ENCODE data around the gene ERG28.
"Not testable (repeated sequence)": the region's sequence is repeated elsewhere in the genome, so short reads cannot be mapped to it uniquely, and the experiment has no call there.

The ERG28 gene

GRCh38 chr14:75614179-75614578 lies 46.5 kb downstream of the ERG28 start:
- FAIRE-seq (no peak), DNase-seq (ENCODE audit: insufficient read length) (no peak)
- TF ChIP-seq POLR2A (IDR thresholded peaks at IDR 0.05; ENCODE audit: low read depth, low read length) (no peak), TAF1 (IDR thresholded peaks at IDR 0.05; ENCODE audit: borderline replicate concordance, low read depth, low read length) (no peak), POLR2AphosphoS5 (IDR thresholded peaks at IDR 0.05; ENCODE audit: low read depth, low read length) (no peak)

DNA sequence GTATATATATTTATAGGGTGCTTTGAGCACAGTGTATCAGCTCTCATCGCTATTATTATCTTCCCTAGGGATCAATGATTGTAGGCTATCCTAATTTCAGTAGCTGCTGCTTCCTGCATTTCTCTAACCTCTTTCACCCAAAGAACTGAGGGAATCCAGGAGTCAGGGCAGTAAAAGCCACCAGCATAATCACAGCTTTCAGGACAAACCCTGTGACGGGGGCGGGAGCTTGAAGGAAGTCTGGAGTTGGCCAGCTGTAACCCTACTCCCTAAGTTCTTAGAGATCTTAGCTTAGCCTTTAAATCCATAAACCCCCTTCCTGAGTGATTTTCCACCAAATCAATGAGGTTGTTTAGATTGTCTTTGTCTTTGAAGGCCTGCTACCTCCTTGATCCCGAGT lies 48.5 kb downstream of the ERG28 start:
- no peak for FAIRE-seq

DNA sequence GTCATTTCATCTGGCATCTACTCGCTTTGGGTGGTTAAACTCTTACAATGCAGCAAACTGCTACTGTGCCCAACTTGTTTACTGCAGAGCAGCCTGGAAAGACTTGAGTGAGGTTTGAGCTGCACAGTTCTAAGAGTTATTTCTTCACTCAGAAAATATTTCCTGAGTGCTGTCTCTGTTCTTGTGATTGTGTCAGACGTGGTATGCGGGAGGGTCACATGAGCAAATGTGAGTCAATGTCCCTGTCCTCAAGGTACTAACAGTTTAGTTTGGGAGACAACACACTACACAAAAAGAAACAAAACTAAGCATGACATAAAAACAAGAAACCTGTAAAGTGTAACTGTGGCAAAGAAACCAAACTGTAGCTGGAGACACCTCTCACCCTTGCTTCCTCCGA lies 49.8 kb downstream of the ERG28 start:
- DNase-seq (ENCODE audit: insufficient read length) (no peak), FAIRE-seq (no peak)
- TF ChIP-seq POLR2AphosphoS5 (IDR thresholded peaks at IDR 0.05; ENCODE audit: low read depth, low read length) (no peak), POLR2A (IDR thresholded peaks at IDR 0.05; ENCODE audit: low read depth, low read length) (no peak), TAF1 (IDR thresholded peaks at IDR 0.05; ENCODE audit: borderline replicate concordance, low read depth, low read length) (no peak)

More for the DNA sequence above, 48.5 kb downstream of the ERG28 start:
- TF ChIP-seq TAF1 (IDR thresholded peaks at IDR 0.05; ENCODE audit: borderline replicate concordance, low read depth, low read length), result no peak
- TF ChIP-seq POLR2A (IDR thresholded peaks at IDR 0.05; ENCODE audit: low read depth, low read length), result no peak
- TF ChIP-seq POLR2AphosphoS5 (IDR thresholded peaks at IDR 0.05; ENCODE audit: low read depth, low read length), result no peak
- DNase-seq (ENCODE audit: insufficient read length), result no peak

DNA sequence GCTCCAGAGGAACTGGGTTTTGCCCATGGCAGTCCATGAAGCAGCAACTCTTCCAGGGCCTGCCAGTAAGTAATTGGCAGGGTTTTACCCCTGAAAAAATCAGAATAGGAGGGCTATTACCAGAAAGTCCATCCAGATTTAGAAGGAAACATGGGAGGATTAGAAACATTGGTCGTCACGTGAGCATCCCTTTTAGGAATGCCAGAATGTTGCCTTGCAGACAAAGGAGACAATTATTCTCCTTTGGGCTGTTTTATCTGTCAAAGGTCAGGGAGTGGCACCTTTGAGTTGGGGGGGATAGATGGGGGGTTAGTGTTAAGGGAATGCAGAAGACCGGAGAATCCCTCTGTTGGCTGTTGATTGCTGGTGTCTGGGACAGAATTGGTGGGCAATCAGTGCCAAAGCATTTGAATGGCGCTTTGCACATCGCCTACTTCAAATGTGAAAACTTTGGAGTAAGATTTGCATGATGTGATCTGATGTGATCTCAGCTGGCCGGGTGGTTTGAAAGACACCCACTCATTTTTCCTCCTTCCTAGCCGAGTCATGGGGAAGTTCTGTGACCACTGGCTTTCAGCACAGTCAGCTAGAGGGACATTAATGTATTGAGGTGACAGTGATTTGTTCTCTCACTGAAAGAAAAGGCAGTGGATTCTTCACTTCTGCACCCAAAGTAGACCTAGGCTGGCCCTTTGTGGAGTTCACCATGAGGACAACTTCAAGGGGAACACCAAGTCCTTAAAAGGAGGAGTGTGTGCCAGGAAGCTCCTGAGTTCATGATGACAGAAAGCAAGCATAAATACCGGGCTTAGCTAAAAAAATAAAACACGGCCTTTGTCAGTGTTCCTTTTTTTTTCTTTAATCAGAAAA lies 50.8 kb downstream of the ERG28 start:
- TF ChIP-seq TAF1 (IDR thresholded peaks at IDR 0.05; ENCODE audit: borderline replicate concordance, low read depth, low read length), result no peak
- no peak for TF ChIP-seq POLR2A (IDR thresholded peaks at IDR 0.05; ENCODE audit: low read depth, low read length)
- TF ChIP-seq POLR2AphosphoS5 (IDR thresholded peaks at IDR 0.05; ENCODE audit: low read depth, low read length), result no peak
- FAIRE-seq, result peak; percentile 14
- no peak for DNase-seq (ENCODE audit: insufficient read length)

DNA sequence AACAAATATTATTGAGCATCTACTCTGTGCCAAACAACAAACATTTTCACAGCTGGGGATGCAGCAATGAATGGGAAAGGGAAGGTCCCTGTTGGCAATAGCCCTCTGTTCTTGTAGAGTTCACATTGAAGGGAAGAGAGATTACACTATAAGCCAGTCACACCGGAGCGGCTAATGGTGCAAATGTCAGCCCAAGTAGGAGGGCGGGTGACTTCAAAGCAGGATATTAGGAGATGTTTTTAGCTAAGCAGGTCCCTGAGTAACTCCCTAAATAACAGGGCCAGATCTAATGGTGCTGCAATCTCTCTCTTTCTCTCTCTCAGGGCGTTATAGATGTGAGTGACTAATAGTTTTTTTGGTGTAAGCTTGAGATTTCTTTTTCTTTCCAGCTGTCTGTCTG lies 51.6 kb downstream of the ERG28 start:
- FAIRE-seq (no peak), DNase-seq (ENCODE audit: insufficient read length) (no peak)
- TF ChIP-seq TAF1 (IDR thresholded peaks at IDR 0.05; ENCODE audit: borderline replicate concordance, low read depth, low read length) (no peak), POLR2A (IDR thresholded peaks at IDR 0.05; ENCODE audit: low read depth, low read length) (no peak), POLR2AphosphoS5 (IDR thresholded peaks at IDR 0.05; ENCODE audit: low read depth, low read length) (no peak)

DNA sequence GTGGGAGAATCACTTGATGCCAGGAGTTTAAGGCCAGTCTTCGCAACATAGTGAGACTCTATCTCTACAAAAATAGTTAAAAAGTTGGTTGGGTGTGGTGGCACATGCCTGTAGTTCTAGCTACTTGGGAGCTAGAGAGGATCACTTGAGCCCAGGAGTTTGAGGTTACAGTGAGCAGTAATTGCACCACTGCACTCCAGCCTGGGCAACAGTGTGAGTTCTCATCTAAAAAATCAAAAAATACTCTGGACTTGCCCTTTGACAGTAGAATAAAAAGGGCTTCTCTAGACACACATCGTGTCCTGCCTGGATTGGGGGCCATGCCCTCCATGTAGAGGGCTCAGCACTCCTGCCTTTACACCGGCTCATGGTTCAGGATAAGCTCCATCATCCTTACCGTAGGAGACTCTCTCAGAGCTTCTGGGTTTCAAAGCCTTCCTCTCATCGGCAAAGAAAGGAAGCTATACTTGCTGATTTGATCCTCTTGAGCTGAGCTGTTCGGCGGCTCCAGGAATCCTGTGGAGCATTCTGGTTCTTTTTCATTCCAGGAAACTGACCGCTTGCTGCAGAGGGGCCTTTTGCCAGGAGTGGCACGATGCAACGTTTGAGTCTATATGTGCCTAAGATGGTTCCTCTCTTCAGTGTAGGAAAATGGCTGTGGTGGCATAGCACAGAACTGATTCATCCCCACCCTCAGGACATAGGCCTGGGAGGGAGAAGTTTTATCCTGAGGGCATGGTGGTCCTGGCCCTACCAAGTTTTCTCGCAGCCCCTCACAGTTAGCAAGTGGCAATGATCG lies 52.6 kb downstream of the ERG28 start:
- FAIRE-seq, result no peak
- TF ChIP-seq TAF1 (IDR thresholded peaks at IDR 0.05; ENCODE audit: borderline replicate concordance, low read depth, low read length) (no peak), POLR2AphosphoS5 (IDR thresholded peaks at IDR 0.05; ENCODE audit: low read depth, low read length) (no peak), POLR2A (IDR thresholded peaks at IDR 0.05; ENCODE audit: low read depth, low read length) (no peak)
- DNase-seq (ENCODE audit: insufficient read length), result no peak

DNA sequence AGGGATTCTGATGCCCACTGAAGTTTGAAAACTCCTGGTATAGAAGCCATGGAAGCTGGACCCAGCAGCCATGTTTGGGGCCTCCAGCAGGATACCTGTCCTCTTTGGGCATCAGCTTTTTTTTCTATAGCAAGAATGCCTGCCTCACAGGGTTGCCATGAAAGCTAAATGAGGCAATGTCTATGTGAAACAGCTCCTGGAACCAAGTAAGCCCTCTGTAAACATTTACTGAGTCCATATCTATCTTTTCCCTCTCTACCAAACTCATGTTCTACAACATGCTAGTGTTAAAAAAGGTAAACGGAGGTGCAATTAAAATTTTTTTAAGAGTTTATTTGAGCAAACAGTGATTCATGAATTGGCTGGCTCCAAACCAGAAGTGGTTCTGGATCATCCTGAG lies 53.6 kb downstream of the ERG28 start:
- TF ChIP-seq POLR2AphosphoS5 (IDR thresholded peaks at IDR 0.05; ENCODE audit: low read depth, low read length) (no peak), POLR2A (IDR thresholded peaks at IDR 0.05; ENCODE audit: low read depth, low read length) (no peak), TAF1 (IDR thresholded peaks at IDR 0.05; ENCODE audit: borderline replicate concordance, low read depth, low read length) (no peak)
- no peak for DNase-seq (ENCODE audit: insufficient read length)
- no peak for FAIRE-seq

GRCh38 chr14:75605916-75606315 lies 54.8 kb downstream of the ERG28 start:
- FAIRE-seq (no peak), DNase-seq (ENCODE audit: insufficient read length) (no peak)
- TF ChIP-seq TAF1 (IDR thresholded peaks at IDR 0.05; ENCODE audit: borderline replicate concordance, low read depth, low read length) (no peak), POLR2AphosphoS5 (IDR thresholded peaks at IDR 0.05; ENCODE audit: low read depth, low read length) (no peak), POLR2A (IDR thresholded peaks at IDR 0.05; ENCODE audit: low read depth, low read length) (no peak)

GRCh38 chr14:75604979-75605851 lies 55.5 kb downstream of the ERG28 start:
- FAIRE-seq (no peak), DNase-seq (ENCODE audit: insufficient read length) (no peak)
- no peak for TF ChIP-seq POLR2AphosphoS5 (IDR thresholded peaks at IDR 0.05; ENCODE audit: low read depth, low read length)
- no peak for TF ChIP-seq POLR2A (IDR thresholded peaks at IDR 0.05; ENCODE audit: low read depth, low read length)
- TF ChIP-seq TAF1 (IDR thresholded peaks at IDR 0.05; ENCODE audit: borderline replicate concordance, low read depth, low read length), result no peak

GRCh38 chr14:75602503-75602902 lies 58.2 kb downstream of the ERG28 start:
- no peak for TF ChIP-seq POLR2A (IDR thresholded peaks at IDR 0.05; ENCODE audit: low read depth, low read length)
- no peak for TF ChIP-seq POLR2AphosphoS5 (IDR thresholded peaks at IDR 0.05; ENCODE audit: low read depth, low read length)
- TF ChIP-seq TAF1 (IDR thresholded peaks at IDR 0.05; ENCODE audit: borderline replicate concordance, low read depth, low read length), result no peak
- DNase-seq (ENCODE audit: insufficient read length) (no peak), FAIRE-seq (no peak)

- not testable (repeated sequence) for FAIRE-seq
These were observed 59.6 kb downstream of the ERG28 start for GRCh38 chr14:75601061-75601460.

DNA sequence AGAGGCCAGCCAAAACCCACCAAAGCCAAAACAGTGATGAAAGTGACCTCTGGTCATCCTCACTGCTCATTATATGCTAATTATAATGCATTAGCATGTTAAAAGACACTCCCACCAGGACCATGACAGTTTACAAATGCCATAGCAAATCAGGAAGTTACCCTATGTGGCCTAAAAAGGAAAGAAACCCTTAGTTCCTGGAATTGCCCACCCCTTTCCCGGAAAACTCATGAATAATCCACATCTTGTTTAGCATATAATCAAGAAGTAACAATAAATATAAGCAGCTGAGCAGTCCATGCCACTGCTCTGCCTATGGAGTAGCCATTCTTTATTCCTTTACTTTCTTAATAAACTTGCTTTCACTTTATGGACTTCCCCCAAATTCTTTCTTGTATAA lies 60.6 kb downstream of the ERG28 start:
- FAIRE-seq; DNase-seq (ENCODE audit: insufficient read length): not testable (repeated sequence)

More at GRCh38 chr14:75601061-75601460, 59.6 kb downstream of the ERG28 start:
- not testable (repeated sequence) for DNase-seq (ENCODE audit: insufficient read length)

All from GM12892 (cell line).